Gastrocnemius medialis (tissue), 4 donors: ENCODE results near the gene TKTL1. TPM values are rescaled to one million over a fixed set of nuclear protein-coding genes. Genes with fewer than 3 reads are reported as not detected.

Source experiments
- ATAC-seq, 2 donors: fragments of 150-250 bp; one replicate each; pipeline ENCODE4 v1.9.1; 2016
- DNase-seq, 2 donors: peaks; one replicate each; pipeline ENCODE4 v3.0.0-alpha.2; 2019
- H3K27ac ChIP-seq, 4 donors: fragments of 200-600 bp; sonication (generic); 1 replicate in 1 of 4; 2 replicates in 3 of 4; pipeline ENCODE4 v1.5.1; 2016 to 2018; ENCODE audit warnings: mild to moderate bottlenecking in 2 of 4, moderate library complexity in 1 of 4
- H3K27me3 ChIP-seq, 3 donors: fragments of 200-600 bp; sonication (generic) in 2 of 3; 1 replicate in 1 of 3; 2 replicates in 2 of 3; pipeline versions ENCODE4 v1.5.1 to v1.6.0; 2016 to 2019; ENCODE audit warnings: mild to moderate bottlenecking in 1 of 3, moderate library complexity in 1 of 3
- H3K36me3 ChIP-seq, 2 donors: fragments of 200-600 bp; sonication (generic) in 1 of 2; one replicate each; pipeline ENCODE4 v1.5.1; 2017 to 2018
- H3K4me1 ChIP-seq, 2 donors: fragments of 200-600 bp; sonication (generic) in 1 of 2; one replicate each; pipeline ENCODE4 v1.5.1; 2016 to 2017; ENCODE audit warnings: mild to moderate bottlenecking in 2 of 2
- H3K4me3 ChIP-seq, 4 donors: fragments of 200-600 bp; sonication (generic) in 3 of 4; 1 replicate in 1 of 4; 2 replicates in 3 of 4; pipeline ENCODE4 v1.5.1; 2016 to 2019; ENCODE audit warnings: mild to moderate bottlenecking in 2 of 4
- H3K9me3 ChIP-seq, 3 donors: fragments of 200-600 bp; sonication (generic) in 2 of 3; 1 replicate in 1 of 3; 2 replicates in 2 of 3; pipeline ENCODE4 v1.5.1; 2016 to 2019
- POLR2A ChIP-seq, 2 donors: fragments of 450-650 bp; IDR thresholded peaks; one replicate each; pipeline ENCODE4 v1.6.1; 2017; ENCODE audit warnings: antibody characterized with exemption in 2 of 2, mild to moderate bottlenecking in 2 of 2, moderate library complexity in 2 of 2
- in situ Hi-C, 4 donors: fragments of 200-750 bp; cut with MboI; loops; one replicate each; pipeline versions ENCODE4 v1.15.0 to v1.8.0; 2017; ENCODE audit warnings: low sequenced_read_pairs in 4 of 4
- intact Hi-C: fragments of 100-400 bp; cut with DNase I; formaldehyde crosslinking; loops from one replicate; pipeline ENCODE4 v1.15.1; 2023; ENCODE audit warnings: low total_unique reads
- total RNA-seq, 4 donors: library from RNA; depleted of rRNA; stranded (reverse); fragments of >200 nt; gene quantifications; one replicate each; pipeline versions ENCODE4 v1.1.0 to v1.2.3, GENCODE V29; 2016
- TF ChIP-seq, protein P1 (sequence below), 5 experiments: fragments of 450-650 bp in 3 of 5; fragments of 200-600 bp in 2 of 5; sonication (generic) in 2 of 5; IDR thresholded peaks in 4 of 5; conservative IDR thresholded peaks in 1 of 5; 1 replicate in 4 of 5; 2 replicates in 1 of 5; pipeline ENCODE4 v1.5.1; 2016 to 2019; ENCODE audit warnings: antibody characterized with exemption in 5 of 5, mild to moderate bottlenecking in 3 of 5, moderate library complexity in 3 of 5

TKTL1 gene
- total RNA-seq, 4 donors from 2014 or later = 0.09 to 0.36 (median 0.10) TPM; not detected in 1

DNA sequence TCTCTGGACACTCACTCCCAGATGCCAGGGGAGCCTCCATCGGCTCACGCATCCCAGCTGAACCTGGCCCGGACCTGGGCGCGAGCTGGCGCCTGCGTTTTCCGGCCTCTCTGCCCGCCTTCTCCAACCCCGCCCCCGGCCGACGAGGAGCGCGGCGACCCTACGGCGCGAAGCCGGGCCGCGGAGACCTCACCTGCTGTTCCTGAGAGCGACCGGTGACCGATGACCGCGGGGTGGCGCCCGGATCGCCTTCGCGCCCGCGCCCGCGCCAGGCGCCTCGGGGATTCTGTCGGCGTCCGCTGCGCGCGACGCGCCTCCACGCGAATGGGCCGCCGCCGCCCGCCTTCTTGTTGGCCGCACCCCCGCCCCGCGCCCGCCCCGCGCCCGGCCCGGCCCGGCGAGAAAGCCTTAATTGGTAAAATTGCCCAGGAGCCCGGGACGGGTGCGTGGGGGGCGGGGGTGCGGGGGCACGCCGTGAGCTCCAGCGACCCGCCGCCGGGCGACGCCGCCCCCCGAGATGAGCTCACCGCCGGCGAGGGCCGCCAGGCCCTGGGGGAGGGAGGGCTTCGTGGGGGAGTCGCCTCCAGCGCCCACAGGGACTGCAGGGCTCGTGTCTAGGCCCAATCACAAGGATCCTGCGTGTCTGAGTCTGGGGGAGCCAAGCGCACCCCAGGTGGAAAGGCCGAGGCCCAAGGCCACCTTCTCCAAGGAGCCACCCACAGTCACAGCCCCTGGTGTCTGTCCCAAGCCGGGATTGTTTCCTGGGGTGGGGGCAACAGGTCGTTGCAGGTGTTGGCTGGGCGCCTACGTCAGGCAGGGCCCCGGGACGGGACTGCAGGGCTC is 78.9 kb downstream of the TKTL1 start, which contains the start of gene FLNA:
TSS of gene FLNA (minus strand) at position 322 of the 843 bp plus-strand sequence. CDS start 3,389 bp downstream, outside the sequence.
- ATAC-seq (no peak), DNase-seq (peak in 1 of 2 donors; percentile 41)
- Histone ChIP-seq H3K27ac (peak within 1 kb of the TSS; percentile 54 to 75 (median 64)), H3K4me1 (peaks cover 4 to 9% of the 10 kb centered on the region in 2 donors), H3K4me3 (peak within 1 kb of the TSS; percentile 38 to 51 (median 42)), H3K9me3 (no peaks in the 10 kb centered on the region), H3K27me3 (no peaks in the 10 kb centered on the region), H3K36me3 (no peaks in the 10 kb centered on the region)
- in situ Hi-C loops (no loop called here), intact Hi-C loops (loop anchor here (5.0 to 10.0 kb wide), 4 partner anchors 170 to 580 kb away; partner anchors contain the start of genes G6PD, HCFC1, IDH3G and IKBKG)
- peak in 1 of 2 donors; percentile 8 for TF ChIP-seq POLR2A (IDR thresholded peaks at IDR 0.05)
- TF ChIP-seq, protein P1, sequence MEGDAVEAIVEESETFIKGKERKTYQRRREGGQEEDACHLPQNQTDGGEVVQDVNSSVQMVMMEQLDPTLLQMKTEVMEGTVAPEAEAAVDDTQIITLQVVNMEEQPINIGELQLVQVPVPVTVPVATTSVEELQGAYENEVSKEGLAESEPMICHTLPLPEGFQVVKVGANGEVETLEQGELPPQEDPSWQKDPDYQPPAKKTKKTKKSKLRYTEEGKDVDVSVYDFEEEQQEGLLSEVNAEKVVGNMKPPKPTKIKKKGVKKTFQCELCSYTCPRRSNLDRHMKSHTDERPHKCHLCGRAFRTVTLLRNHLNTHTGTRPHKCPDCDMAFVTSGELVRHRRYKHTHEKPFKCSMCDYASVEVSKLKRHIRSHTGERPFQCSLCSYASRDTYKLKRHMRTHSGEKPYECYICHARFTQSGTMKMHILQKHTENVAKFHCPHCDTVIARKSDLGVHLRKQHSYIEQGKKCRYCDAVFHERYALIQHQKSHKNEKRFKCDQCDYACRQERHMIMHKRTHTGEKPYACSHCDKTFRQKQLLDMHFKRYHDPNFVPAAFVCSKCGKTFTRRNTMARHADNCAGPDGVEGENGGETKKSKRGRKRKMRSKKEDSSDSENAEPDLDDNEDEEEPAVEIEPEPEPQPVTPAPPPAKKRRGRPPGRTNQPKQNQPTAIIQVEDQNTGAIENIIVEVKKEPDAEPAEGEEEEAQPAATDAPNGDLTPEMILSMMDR (IDR thresholded peaks at IDR 0.05 in 4 of 5, conservative IDR thresholded peaks at IDR 0.05 in 1 of 5) = peak in 3 of 5 experiments; percentile 26 to 32 (median 31)

DNA sequence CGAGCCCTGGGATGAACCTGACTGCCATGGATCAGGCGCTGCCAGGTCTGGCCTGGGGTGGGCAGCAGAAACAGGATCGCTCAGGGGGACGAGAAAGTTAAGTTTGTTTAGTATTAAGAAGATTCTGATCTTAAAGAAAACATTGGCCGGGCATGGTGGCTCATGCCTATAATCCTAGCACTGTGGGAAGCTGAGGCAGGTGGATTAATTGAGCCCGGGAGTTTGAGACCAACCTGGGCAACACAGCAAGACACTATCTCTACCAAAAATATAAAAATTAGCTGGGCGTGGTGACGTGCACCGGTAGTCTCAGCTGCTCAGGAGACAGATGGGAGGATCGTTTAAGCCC is 79.5 kb downstream of the TKTL1 start:
- Histone ChIP-seq H3K4me3 (peak overlapping the region in 1 of 4 donors; percentile 51), H3K4me1 (peaks cover 6 to 10% of the 10 kb centered on the region in 2 donors), H3K36me3 (no peaks in the 10 kb centered on the region), H3K9me3 (no peaks in the 10 kb centered on the region), H3K27ac (peak overlapping the region; percentile 48 to 75 (median 57)), H3K27me3 (no peaks in the 10 kb centered on the region)
- TF ChIP-seq, protein P1 (IDR thresholded peaks at IDR 0.05 in 4 of 5, conservative IDR thresholded peaks at IDR 0.05 in 1 of 5) = no peak
- TF ChIP-seq POLR2A (IDR thresholded peaks at IDR 0.05) = no peak
- DNase-seq (no peak), ATAC-seq (no peak)
- intact Hi-C loops = loop anchor here (5.0 to 10.0 kb wide), 4 partner anchors 170 to 580 kb away; partner anchors contain the start of genes G6PD, HCFC1, IDH3G and IKBKG
- in situ Hi-C loops = no loop called here

DNA sequence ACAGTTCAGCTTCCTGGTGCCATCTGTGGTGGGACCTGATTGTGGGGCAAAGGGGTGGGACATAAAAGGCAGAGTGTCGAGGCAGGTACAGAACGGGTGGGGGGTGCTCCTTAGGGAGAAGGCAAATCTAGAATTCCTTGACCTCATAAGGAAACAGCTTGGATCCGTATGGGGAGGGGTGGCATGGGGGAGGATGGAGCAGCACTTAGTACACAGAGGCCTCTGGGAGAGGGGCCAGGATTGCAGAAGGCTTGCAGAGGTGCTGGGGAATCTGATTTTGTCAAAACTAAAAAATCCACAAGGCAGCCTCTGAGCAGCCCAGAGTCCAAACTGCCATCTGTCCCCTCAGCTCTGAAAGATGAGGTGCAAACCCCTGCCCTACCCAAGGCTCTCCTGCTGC is 81.2 kb downstream of the TKTL1 start:
- in situ Hi-C loops (no loop called here), intact Hi-C loops (loop anchor here (5.0 to 10.0 kb wide), 4 partner anchors 168 to 582 kb away; partner anchors contain the start of genes G6PD, HCFC1, IDH3G and IKBKG)
- Histone ChIP-seq H3K27me3 (no peaks in the 10 kb centered on the region), H3K4me3 (no peak overlapping the region), H3K36me3 (no peaks in the 10 kb centered on the region), H3K27ac (peak overlapping the region in 1 of 4 donors; percentile 6), H3K4me1 (peaks cover 8 to 18% of the 10 kb centered on the region in 2 donors), H3K9me3 (no peaks in the 10 kb centered on the region)
- DNase-seq (no peak), ATAC-seq (no peak)
- no peak for TF ChIP-seq POLR2A (IDR thresholded peaks at IDR 0.05)
- TF ChIP-seq, protein P1 (IDR thresholded peaks at IDR 0.05 in 4 of 5, conservative IDR thresholded peaks at IDR 0.05 in 1 of 5) = no peak

DNA sequence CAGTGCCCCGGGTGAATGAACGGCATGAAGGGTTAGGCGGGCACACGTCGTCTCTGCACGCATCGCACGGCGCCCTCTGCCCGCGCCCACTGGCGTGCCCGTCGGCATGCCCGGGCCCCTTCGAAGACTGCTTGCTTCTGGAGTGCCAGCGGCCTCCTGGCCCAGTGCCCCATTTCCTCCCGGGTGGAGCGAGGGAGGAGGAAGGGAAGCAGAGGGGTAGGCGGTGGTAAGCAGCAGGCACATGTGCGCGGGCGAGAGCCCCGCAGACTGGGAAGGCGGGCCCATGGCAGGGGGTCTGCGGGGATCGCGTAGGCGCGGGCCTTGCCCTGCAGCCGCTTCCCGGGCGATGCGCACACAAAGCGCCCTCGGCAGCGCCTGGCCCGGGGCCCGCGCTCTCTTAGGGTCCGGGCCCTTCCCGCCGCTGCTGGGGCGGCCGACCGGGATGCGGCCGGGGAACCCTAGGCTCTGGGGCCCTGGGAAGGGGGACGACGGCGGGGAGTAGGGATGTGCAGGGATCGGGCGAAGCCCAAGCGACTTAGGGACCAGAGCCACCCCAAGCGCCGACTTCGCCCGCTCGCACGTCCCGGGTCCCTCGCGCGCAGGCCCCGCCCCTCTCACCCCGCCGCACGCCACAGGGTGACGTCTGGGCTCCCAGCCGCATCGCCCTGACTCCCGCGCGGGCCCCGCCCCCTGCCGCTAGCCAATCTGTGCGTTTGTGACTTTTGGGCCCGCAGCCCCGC is 82.6 kb downstream of the TKTL1 start:
- H3K4me3 ChIP-seq = peak overlapping the region; percentile 46 to 69 (median 57)
- no peaks in the 10 kb centered on the region for H3K36me3 ChIP-seq
- intact Hi-C loops (loop anchor here (5.0 to 10.0 kb wide), 4 partner anchors 167 to 583 kb away; partner anchors contain the start of genes G6PD, HCFC1, IDH3G and IKBKG), in situ Hi-C loops (no loop called here)
- TF ChIP-seq, protein P1 (IDR thresholded peaks at IDR 0.05 in 4 of 5, conservative IDR thresholded peaks at IDR 0.05 in 1 of 5) = no peak
- peak; percentile 86 for TF ChIP-seq POLR2A (IDR thresholded peaks at IDR 0.05)
- H3K9me3 ChIP-seq = no peaks in the 10 kb centered on the region
- H3K27me3 ChIP-seq = no peaks in the 10 kb centered on the region
- peak overlapping the region; percentile 87 to 99 (median 90) for H3K27ac ChIP-seq
- peaks cover 8 to 18% of the 10 kb centered on the region in 2 donors for H3K4me1 ChIP-seq
- DNase-seq = peak in 1 of 2 donors; percentile 52
- peak; percentile 11 to 70 for ATAC-seq
